Stomach (tissue), 4 donors: Measurements from ENCODE around the gene RTN4R.

ENCODE experiments used
- CTCF ChIP-seq, 7 experiments: fragments of 450-650 bp in 4 of 7; fragments of 200-600 bp in 3 of 7; sonication (generic) in 3 of 7; IDR thresholded peaks; one replicate each; pipeline ENCODE4 v1.5.1; 2016 to 2019; ENCODE audit warnings: antibody characterized with exemption in 7 of 7, control low read depth in 2 of 7, mild to moderate bottlenecking in 1 of 7
- POLR2A ChIP-seq, 4 donors: fragments of 450-650 bp; IDR thresholded peaks; one replicate each; pipeline ENCODE4 v1.6.1; 2016; ENCODE audit warnings: antibody characterized with exemption in 4 of 4, control low read depth in 2 of 4, mild to moderate bottlenecking in 1 of 4, moderate library complexity in 1 of 4
- POLR2AphosphoS5 ChIP-seq, 3 donors: sonication (generic); formaldehyde crosslinking; IDR thresholded peaks; one replicate each; pipeline ENCODE4 v1.6.1; 2016; ENCODE audit warnings: antibody characterized with exemption in 3 of 3

- TF ChIP-seq POLR2A (IDR thresholded peaks at IDR 0.05), result no peak
- no peak for TF ChIP-seq CTCF (IDR thresholded peaks at IDR 0.05)
- no peak for TF ChIP-seq POLR2AphosphoS5 (IDR thresholded peaks at IDR 0.05)
Observed at GRCh38 chr22:20237480-20238440, 30.4 kb downstream of the RTN4R start.
